Lung (tissue), 12 donors: ENCODE measurements around the gene FA2H. TPM values are rescaled to one million over a fixed set of nuclear protein-coding genes. Genes with fewer than 3 reads are reported as not detected.

Experiments used
- ATAC-seq: fragments of 200-7000 bp; cut with Tn5 transposase; one replicate; pipeline ENCODE4 v1.9.1; 2020; ENCODE audit warnings: moderate number of reproducible peaks; ENCODE audit not compliant: insufficient read depth, low FRiP score
- DNase-seq, 3 donors: peaks; one replicate each; pipeline ENCODE4 v3.0.0-alpha.2; 2013 to 2017
- H3K27ac ChIP-seq, 2 donors: one replicate each; pipeline ENCODE4 v1.5.1; 2013; ENCODE audit warnings: mild to moderate bottlenecking in 2 of 2, moderate library complexity in 2 of 2, control low read depth in 1 of 2, inconsistent platforms in 1 of 2, low read depth in 1 of 2, low read length in 1 of 2
- H3K27me3 ChIP-seq, 3 donors: one replicate each; pipeline ENCODE4 v1.5.1; 2013; ENCODE audit warnings: low read length in 2 of 3; ENCODE audit not compliant: control insufficient read depth in 3 of 3, insufficient read depth in 3 of 3
- H3K36me3 ChIP-seq, 4 donors: one replicate each; pipeline ENCODE4 v1.5.1; 2013; ENCODE audit warnings: low read length in 4 of 4, mild to moderate bottlenecking in 1 of 4, moderate library complexity in 1 of 4; ENCODE audit not compliant: control insufficient read depth in 4 of 4, insufficient read depth in 4 of 4
- H3K4me1 ChIP-seq, 5 donors: one replicate each; pipeline ENCODE4 v1.5.1; 2013; ENCODE audit warnings: low read length in 5 of 5, mild to moderate bottlenecking in 2 of 5, moderate library complexity in 1 of 5; ENCODE audit not compliant: control insufficient read depth in 5 of 5, insufficient read depth in 5 of 5
- H3K4me3 ChIP-seq: one replicate; pipeline ENCODE4 v1.5.1; 2013; ENCODE audit warnings: mild to moderate bottlenecking, control low read depth, moderate library complexity
- H3K9ac ChIP-seq, 2 donors: one replicate each; pipeline ENCODE4 v1.5.1; 2013; ENCODE audit warnings: low read length in 2 of 2, control low read depth in 1 of 2; ENCODE audit not compliant: insufficient read depth in 1 of 2
- H3K9me3 ChIP-seq, 4 donors: one replicate each; pipeline ENCODE4 v1.5.1; 2013; ENCODE audit warnings: low read length in 3 of 4, mild to moderate bottlenecking in 1 of 4, moderate library complexity in 1 of 4; ENCODE audit not compliant: control insufficient read depth in 4 of 4, insufficient read depth in 3 of 4
- CTCF ChIP-seq: IDR thresholded peaks from 2 replicates; pipeline ENCODE4 v1.5.1; 2012; ENCODE audit warnings: mild to moderate bottlenecking; ENCODE audit errors: control extremely low read depth, extremely low read depth
- WGBS, 2 donors: extraction: QIAGEN DNeasy Blood & Tissue Kit; methylation state at CpG; one replicate each; pipeline ENCODE4 v1.1.7; 2013; 5-methylcytosine and 5-hydroxymethylcytosine counted together
- polyA plus RNA-seq, 2 donors: library from polyadenylated mRNA; stranded (reverse); fragments of 200-250 nt; gene quantifications; one replicate each; pipeline ENCODE4 v1.2.1, GENCODE V29; 2013
- total RNA-seq, 2 donors: library from RNA; depleted of rRNA in 1 of 2; stranded (reverse); fragments of >200 nt in 1 of 2; gene quantifications; one replicate each; pipeline ENCODE4 v1.2.1, GENCODE V29; 2014 to 2021
- donor health status: control.
- donor health status: control.
- donor health status: Bipolar disorder and iron deficiency.
- donor health status: healthy.
- donor health status: DM: yes; HTN: yes; CAD: no.

Gene FA2H
- total and polyA plus RNA-seq, 4 donors = 2.1 to 7.1 (median 4.7) TPM

GRCh38 chr16:74744566-74744965 lies 30.1 kb downstream of the FA2H start:
- ATAC-seq = no peak
- 94 to 96% methylated on average over 4 of the region's 4 CpGs for WGBS, 2 donors

GRCh38 chr16:74743668-74744299 lies 30.8 kb downstream of the FA2H start:
- no peak overlapping the region for H3K4me3 ChIP-seq
- H3K36me3 ChIP-seq = no peaks in the 10 kb centered on the region

More at GRCh38 chr16:74744566-74744965, 30.1 kb downstream of the FA2H start:
- Histone ChIP-seq H3K4me1 (no peaks in the 10 kb centered on the region), H3K9ac (no peak overlapping the region), H3K4me3 (no peak overlapping the region), H3K27me3 (no peaks in the 10 kb centered on the region), H3K36me3 (no peaks in the 10 kb centered on the region), H3K27ac (no peak overlapping the region), H3K9me3 (peaks cover 0 to 2% (median 0%) of the 10 kb centered on the region in 4 donors)
- DNase-seq = no peak
- TF ChIP-seq CTCF = no peak

GRCh38 chr16:74743045-74743667 lies 31.5 kb downstream of the FA2H start:
- TF ChIP-seq CTCF = no peak
- Histone ChIP-seq H3K9ac (no peak overlapping the region), H3K4me3 (no peak overlapping the region), H3K9me3 (peaks cover 0 to 2% (median 0%) of the 10 kb centered on the region in 4 donors), H3K4me1 (no peaks in the 10 kb centered on the region), H3K27me3 (no peaks in the 10 kb centered on the region), H3K36me3 (no peaks in the 10 kb centered on the region), H3K27ac (peak overlapping the region in 1 of 2 donors; percentile 74)
- DNase-seq (peak in 1 of 3 donors; percentile 2), ATAC-seq (no peak)
- WGBS, 2 donors = 51 to 76% methylated on average over 8 of the region's 8 CpGs

More at GRCh38 chr16:74743668-74744299, 30.8 kb downstream of the FA2H start:
- peak; percentile 82 for ATAC-seq
- TF ChIP-seq CTCF = no peak
- Histone ChIP-seq H3K9me3 (peaks cover 0 to 2% (median 0%) of the 10 kb centered on the region in 4 donors), H3K9ac (no peak overlapping the region), H3K4me1 (no peaks in the 10 kb centered on the region), H3K27ac (peak overlapping the region in 1 of 2 donors; percentile 74), H3K27me3 (no peaks in the 10 kb centered on the region)
- peak; percentile 56 to 78 (median 73) for DNase-seq
- WGBS, 2 donors = 44 to 63% methylated on average over 15 of the region's 15 CpGs
